K562 (cell line): Measurements from ENCODE around the gene AAMP. TPM values are rescaled to one million over a fixed set of nuclear protein-coding genes. Genes with fewer than 3 reads are reported as not detected.
A peak's percentile ranks its signal among the peaks of the same experiment; 100 is the strongest.

Experiments
- CREM ChIP-seq: IDR thresholded peaks from 2 replicates; pipeline ENCODE4 v1.6.1; 2014; ENCODE audit warnings: antibody characterized with exemption, low read depth
- DIDO1 ChIP-seq: fragments of 450-650 bp; IDR thresholded peaks from 2 replicates; pipeline ENCODE4 v1.6.1; 2016; ENCODE audit warnings: low read depth, missing biosample characterization, missing genetic modification characterization
- NCOA4 ChIP-seq: fragments of 450-650 bp; IDR thresholded peaks from 2 replicates; pipeline ENCODE4 v1.6.1; 2018; ENCODE audit warnings: mild to moderate bottlenecking; ENCODE audit not compliant: partially characterized antibody
- POLR2AphosphoS2 ChIP-seq: IDR thresholded peaks from 2 replicates; pipeline ENCODE4 v1.6.1; 2012; ENCODE audit warnings: low read length, improper control_type of control experiment
- RBFOX2 ChIP-seq: fragments of 200-400 bp; formaldehyde crosslinking; IDR thresholded peaks from 2 replicates; pipeline ENCODE4 v1.6.1; 2017; ENCODE audit warnings: low read depth, mild to moderate bottlenecking, low read length, moderate library complexity
- polyA plus RNA-seq, 8 experiments: library from polyadenylated mRNA; depleted of rRNA in 4 of 8; stranded (reverse) in 5 of 8; unstranded in 3 of 8; fragments of >200 nt; fragmentation: Nextera tagmentation in 2 of 8; fragmentation: Illumina TruSeq in 1 of 8; extraction: Ambion mirVana in 2 of 8; extraction: Trizol in 1 of 8; gene quantifications; 2 replicates each; pipeline versions ENCODE4 v1.2.1 to v1.2.3, GENCODE V29; 2011 to 2014; ENCODE audit warnings: inconsistent platforms in 1 of 8, missing spikeins in 1 of 8
- total RNA-seq, 7 experiments: library from RNA; depleted of rRNA in 6 of 7; stranded (reverse); fragments of >200 nt in 6 of 7; fragmentation: Illumina TruSeq in 2 of 7; extraction: Trizol in 2 of 7; gene quantifications; 2 replicates each; pipeline versions ENCODE4 v1.2.1 to v1.2.3, GENCODE V29; 2011 to 2021; ENCODE audit warnings: low replicate concordance in 1 of 7
- TF ChIP-seq, protein P1 (sequence below), 2 experiments: fragments of 450-650 bp in 1 of 2; sonication (generic) in 1 of 2; formaldehyde crosslinking in 1 of 2; IDR thresholded peaks; 2 replicates each; pipeline versions ENCODE4 v1.7.1 to v1.9.0; 2016 to 2022; ENCODE audit warnings: inconsistent platforms in 1 of 2, mild to moderate bottlenecking in 1 of 2, missing genetic modification reagents in 1 of 2
- TF ChIP-seq, protein P2 (sequence below): IDR thresholded peaks from 2 replicates; pipeline ENCODE4 v1.6.1; 2012; ENCODE audit warnings: low read depth, low read length, improper control_type of control experiment, borderline replicate concordance
- TF ChIP-seq, protein P3 (sequence below): sonication (generic); formaldehyde crosslinking; IDR thresholded peaks from 2 replicates; pipeline ENCODE4 v1.9.0; 2022; ENCODE audit warnings: mild to moderate bottlenecking, missing genetic modification reagents
- TF ChIP-seq, protein P4 (sequence below): fragments of 450-650 bp; IDR thresholded peaks from 2 replicates; pipeline ENCODE4 v1.7.1; 2018; ENCODE audit warnings: mild to moderate bottlenecking, low read depth; ENCODE audit not compliant: partially characterized antibody
- TF ChIP-seq, protein P5 (sequence below): fragments of 200-800 bp; sonication (Bioruptor generic); IDR thresholded peaks from 2 replicates; pipeline ENCODE4 v1.6.1; 2017; ENCODE audit warnings: missing genetic modification characterization, missing compliant biosample characterization

AAMP gene
- total and polyA plus RNA-seq, 9 of the 15 experiments (the other 6 are each of a cell fraction or from before 2014, with no cell fraction given): 5.7 to 197 (median 94.1) TPM

DNA sequence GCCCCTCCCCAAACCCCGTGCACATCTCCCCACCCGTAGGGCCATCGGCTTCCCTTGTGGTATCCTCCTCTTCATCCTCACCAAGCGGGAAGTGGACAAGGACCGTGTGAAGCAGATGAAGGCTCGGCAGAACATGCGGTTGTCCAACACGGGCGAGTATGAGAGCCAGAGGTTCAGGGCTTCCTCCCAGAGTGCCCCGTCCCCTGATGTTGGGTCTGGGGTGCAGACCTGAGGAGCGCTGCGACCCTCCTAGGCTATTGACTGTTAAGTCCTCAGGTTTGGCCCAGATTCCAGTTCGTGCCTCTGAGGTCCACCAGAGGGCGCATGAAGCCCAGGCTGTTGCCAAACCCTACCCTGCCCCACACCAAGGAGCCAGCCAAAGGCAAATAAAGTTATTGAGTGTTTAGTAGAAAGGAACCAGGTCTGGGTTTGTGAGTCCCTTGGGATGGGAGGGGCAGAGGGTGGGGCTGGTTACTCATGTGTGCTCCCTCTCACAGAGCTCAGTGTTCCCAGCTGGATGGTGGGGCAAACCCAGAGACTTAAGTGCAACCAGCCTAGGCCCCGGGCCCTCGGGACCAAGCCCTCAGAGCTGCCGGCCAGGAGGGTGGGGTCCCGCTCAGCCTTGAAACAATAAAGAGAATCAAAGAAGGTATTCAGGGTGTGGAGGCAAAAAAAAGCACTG is 2.7 kb upstream of the AAMP start (continued):
- TF ChIP-seq, protein P1, sequence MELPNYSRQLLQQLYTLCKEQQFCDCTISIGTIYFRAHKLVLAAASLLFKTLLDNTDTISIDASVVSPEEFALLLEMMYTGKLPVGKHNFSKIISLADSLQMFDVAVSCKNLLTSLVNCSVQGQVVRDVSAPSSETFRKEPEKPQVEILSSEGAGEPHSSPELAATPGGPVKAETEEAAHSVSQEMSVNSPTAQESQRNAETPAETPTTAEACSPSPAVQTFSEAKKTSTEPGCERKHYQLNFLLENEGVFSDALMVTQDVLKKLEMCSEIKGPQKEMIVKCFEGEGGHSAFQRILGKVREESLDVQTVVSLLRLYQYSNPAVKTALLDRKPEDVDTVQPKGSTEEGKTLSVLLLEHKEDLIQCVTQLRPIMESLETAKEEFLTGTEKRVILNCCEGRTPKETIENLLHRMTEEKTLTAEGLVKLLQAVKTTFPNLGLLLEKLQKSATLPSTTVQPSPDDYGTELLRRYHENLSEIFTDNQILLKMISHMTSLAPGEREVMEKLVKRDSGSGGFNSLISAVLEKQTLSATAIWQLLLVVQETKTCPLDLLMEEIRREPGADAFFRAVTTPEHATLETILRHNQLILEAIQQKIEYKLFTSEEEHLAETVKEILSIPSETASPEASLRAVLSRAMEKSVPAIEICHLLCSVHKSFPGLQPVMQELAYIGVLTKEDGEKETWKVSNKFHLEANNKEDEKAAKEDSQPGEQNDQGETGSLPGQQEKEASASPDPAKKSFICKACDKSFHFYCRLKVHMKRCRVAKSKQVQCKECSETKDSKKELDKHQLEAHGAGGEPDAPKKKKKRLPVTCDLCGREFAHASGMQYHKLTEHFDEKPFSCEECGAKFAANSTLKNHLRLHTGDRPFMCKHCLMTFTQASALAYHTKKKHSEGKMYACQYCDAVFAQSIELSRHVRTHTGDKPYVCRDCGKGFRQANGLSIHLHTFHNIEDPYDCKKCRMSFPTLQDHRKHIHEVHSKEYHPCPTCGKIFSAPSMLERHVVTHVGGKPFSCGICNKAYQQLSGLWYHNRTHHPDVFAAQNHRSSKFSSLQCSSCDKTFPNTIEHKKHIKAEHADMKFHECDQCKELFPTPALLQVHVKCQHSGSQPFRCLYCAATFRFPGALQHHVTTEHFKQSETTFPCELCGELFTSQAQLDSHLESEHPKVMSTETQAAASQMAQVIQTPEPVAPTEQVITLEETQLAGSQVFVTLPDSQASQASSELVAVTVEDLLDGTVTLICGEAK (IDR thresholded peaks at IDR 0.05): peak; percentile 93
- TF ChIP-seq, protein P1 (CRISPR knock-in tag; IDR thresholded peaks at IDR 0.05): peak; percentile 80
- TF ChIP-seq, protein P2, sequence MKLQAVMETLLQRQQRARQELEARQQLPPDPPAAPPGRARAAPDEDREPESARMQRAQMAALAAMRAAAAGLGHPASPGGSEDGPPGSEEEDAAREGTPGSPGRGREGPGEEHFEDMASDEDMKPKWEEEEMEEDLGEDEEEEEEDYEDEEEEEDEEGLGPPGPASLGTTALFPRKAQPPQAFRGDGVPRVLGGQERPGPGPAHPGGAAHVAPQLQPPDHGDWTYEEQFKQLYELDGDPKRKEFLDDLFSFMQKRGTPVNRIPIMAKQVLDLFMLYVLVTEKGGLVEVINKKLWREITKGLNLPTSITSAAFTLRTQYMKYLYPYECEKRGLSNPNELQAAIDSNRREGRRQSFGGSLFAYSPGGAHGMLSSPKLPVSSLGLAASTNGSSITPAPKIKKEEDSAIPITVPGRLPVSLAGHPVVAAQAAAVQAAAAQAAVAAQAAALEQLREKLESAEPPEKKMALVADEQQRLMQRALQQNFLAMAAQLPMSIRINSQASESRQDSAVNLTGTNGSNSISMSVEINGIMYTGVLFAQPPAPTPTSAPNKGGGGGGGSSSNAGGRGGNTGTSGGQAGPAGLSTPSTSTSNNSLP: peak; percentile 45; the same call in 1 of the 2 replicates
- TF ChIP-seq CREM (0 out of 2 replicates have a peak, but pooled peaks have one; percentile 13), DIDO1 (tag) (no peak), POLR2AphosphoS2 (peak; percentile 94), RBFOX2 (peak; percentile 64), NCOA4 (no peak)
- TF ChIP-seq, protein P3, sequence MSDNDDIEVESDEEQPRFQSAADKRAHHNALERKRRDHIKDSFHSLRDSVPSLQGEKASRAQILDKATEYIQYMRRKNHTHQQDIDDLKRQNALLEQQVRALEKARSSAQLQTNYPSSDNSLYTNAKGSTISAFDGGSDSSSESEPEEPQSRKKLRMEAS (CRISPR knock-in tag): 0 out of 2 replicates have a peak, but pooled peaks have one; percentile 15
- TF ChIP-seq, protein P4, sequence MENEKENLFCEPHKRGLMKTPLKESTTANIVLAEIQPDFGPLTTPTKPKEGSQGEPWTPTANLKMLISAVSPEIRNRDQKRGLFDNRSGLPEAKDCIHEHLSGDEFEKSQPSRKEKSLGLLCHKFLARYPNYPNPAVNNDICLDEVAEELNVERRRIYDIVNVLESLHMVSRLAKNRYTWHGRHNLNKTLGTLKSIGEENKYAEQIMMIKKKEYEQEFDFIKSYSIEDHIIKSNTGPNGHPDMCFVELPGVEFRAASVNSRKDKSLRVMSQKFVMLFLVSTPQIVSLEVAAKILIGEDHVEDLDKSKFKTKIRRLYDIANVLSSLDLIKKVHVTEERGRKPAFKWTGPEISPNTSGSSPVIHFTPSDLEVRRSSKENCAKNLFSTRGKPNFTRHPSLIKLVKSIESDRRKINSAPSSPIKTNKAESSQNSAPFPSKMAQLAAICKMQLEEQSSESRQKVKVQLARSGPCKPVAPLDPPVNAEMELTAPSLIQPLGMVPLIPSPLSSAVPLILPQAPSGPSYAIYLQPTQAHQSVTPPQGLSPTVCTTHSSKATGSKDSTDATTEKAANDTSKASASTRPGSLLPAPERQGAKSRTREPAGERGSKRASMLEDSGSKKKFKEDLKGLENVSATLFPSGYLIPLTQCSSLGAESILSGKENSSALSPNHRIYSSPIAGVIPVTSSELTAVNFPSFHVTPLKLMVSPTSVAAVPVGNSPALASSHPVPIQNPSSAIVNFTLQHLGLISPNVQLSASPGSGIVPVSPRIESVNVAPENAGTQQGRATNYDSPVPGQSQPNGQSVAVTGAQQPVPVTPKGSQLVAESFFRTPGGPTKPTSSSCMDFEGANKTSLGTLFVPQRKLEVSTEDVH: peak; percentile 52
- TF ChIP-seq, protein P5, sequence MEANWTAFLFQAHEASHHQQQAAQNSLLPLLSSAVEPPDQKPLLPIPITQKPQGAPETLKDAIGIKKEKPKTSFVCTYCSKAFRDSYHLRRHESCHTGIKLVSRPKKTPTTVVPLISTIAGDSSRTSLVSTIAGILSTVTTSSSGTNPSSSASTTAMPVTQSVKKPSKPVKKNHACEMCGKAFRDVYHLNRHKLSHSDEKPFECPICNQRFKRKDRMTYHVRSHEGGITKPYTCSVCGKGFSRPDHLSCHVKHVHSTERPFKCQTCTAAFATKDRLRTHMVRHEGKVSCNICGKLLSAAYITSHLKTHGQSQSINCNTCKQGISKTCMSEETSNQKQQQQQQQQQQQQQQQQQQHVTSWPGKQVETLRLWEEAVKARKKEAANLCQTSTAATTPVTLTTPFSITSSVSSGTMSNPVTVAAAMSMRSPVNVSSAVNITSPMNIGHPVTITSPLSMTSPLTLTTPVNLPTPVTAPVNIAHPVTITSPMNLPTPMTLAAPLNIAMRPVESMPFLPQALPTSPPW: peak; percentile 51
